ENCODE data around the gene TSGA10IP.
A peak's percentile ranks its signal among the peaks of the same experiment; 100 is the strongest.

TSGA10IP gene

GRCh38 chr11:66004186-66004585 is 58.9 kb downstream of the TSGA10IP start:
- no peak for DNase-seq (ENCODE audit: low read depth, low spot score)

DNA sequence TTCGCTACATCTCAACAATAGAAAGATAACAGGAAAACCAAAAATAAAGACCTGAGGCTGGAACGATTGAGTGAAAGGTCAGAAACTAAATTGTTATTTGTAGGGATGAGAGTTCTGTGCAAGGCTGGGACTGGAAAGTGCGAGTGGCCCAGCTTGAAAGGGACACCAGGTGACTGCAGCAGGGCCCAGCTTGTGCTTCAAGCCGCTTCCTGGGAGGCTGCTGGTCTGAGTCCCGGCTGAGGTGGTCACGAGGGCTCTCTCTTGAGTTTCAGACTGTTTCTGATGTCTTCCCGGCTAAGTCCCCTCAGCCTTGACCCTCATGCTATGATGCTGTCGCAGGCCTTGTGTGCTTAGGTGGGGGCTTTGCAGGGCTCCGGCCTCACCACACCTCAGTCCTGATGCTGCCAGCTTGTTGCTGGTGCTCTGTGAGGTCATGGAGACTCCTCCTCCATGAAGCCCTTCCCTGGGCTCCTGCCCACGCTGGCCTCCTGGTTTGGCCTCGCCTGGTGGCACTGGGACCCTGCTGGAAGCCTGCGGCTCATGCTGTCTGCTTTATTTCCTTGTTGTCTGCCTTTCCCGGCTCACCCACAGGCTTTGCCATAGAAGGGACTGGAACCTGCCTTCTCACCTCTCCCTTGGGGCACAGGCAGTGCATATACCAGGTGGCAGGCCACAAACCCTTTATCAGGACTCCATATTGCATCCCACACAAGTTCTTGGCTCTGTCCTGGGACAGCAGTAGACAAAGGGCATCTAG is 61.0 kb downstream of the TSGA10IP start:
- no peak for DNase-seq (ENCODE audit: low read depth, low spot score)

GRCh38 chr11:66006891-66007176 is 61.6 kb downstream of the TSGA10IP start:
- peak; percentile 28 for DNase-seq (ENCODE audit: low read depth, low spot score)

- peak; percentile 40 for DNase-seq (ENCODE audit: low read depth, low spot score)
Observed at GRCh38 chr11:66007201-66007634, 61.9 kb downstream of the TSGA10IP start.

DNA sequence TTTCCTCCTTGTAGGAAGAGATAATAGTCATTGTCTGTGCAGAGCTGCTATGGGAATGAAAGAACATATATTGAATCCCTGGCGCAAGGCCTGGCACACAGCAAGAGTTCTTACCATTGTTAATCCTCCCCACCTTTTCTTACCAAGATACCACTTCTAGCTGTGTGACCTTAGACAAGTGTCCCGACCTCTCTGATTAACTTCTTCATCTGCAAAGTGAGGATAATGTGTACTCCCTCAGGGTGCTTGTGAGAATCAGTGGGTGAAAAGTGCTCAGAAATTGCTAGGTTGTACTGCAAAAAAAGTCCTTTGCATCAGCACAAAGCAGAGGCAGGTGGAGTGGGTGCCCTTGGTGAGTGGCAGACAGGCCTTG is 62.8 kb downstream of the TSGA10IP start:
- DNase-seq (ENCODE audit: low read depth, low spot score), result no peak

GRCh38 chr11:66008468-66009101 is 63.3 kb downstream of the TSGA10IP start:
- peak; percentile 47 for DNase-seq (ENCODE audit: low read depth, low spot score)

Measured in ELF-1 (cell line).